Globus pallidus (tissue), 1 donor: ENCODE results near the gene ZNF580.

ENCODE experiments used
- DNase-seq: peaks from one replicate; pipeline ENCODE4 v3.0.0-alpha.2; 2015; ENCODE audit warnings: low spot score

Gene ZNF580

GRCh38 chr19:55647732-55648584 lies 7.2 kb downstream of the ZNF580 start, which contains the start of gene CCDC106:
Gene CCDC106 (plus strand): TSS chr19:55648212. CDS start chr19:55649047, 835 bp downstream.
- peak; percentile 59 for DNase-seq

DNA sequence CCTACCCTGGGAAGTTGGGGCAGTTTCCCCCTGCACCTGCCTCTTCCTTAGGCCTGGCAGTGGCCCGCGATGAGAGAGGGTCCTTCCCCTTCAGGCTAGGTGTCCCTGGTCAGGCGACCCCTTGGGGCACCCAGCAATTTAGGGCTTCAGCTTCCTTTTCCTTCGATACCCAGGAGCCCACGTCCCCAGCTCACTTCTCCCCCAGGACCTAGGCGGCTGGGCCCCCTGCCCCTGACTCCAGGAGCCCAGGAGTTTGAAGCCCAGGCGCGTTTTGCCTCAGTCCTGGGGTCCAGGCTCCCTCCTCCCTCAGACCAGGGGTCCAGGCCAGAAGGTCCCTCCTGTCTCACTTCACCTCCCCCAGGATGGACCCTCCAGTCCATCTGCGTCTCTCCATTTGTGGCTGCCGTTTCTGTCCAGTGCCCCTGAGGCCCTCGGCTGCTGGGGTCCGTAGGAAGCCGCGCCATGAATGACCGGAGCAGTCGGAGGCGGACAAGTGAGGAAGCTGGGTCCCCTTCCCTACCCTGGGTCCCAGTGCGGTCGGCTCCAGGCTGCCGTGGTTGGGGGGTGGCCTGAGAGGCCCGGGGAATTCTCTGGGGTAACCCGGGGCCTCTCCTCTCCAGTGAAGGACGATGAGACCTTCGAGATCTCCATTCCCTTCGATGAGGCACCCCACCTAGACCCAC lies 7.9 kb downstream of the ZNF580 start:
- no peak for DNase-seq

DNA sequence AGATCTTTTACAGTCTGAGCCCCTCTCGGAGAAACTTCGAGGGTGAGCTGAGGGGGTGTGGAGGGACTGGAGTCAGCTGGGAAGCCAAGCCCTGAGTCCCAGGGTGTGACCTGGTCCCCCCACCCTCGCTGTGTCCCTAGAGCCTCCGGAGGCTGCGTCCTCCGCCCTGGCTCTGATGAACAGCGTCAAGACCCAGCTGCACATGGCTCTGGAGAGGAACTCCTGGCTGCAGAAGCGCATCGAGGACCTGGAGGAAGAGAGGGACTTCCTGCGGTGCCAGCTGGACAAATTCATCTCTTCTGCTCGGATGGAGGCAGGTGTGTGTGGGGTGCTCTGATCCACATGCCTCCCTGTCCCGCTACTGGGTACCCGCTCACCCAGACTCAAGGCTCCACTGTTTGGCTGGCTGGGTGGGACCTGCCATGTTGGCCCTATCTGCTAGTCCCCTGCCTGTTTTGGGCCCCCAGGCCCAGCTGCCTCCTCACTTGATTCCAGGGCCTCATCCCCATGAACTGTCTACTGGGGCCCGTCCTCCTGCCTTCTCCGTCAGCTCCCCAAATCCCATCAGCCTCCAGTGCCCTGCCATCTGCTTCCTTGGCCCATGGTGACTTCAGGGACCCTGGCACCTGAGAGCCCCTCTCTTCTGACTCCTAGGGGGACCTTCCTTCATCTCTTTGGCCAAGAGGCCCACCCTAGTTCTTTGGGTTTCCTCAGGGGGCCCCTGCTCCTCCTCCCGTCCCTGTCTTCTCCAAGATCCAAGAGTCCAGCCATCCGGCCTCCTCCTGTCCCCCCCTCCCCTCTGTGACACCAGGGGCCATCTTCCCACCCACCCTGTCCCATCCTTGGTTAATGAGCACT lies 8.7 kb downstream of the ZNF580 start:
- no peak for DNase-seq

DNA sequence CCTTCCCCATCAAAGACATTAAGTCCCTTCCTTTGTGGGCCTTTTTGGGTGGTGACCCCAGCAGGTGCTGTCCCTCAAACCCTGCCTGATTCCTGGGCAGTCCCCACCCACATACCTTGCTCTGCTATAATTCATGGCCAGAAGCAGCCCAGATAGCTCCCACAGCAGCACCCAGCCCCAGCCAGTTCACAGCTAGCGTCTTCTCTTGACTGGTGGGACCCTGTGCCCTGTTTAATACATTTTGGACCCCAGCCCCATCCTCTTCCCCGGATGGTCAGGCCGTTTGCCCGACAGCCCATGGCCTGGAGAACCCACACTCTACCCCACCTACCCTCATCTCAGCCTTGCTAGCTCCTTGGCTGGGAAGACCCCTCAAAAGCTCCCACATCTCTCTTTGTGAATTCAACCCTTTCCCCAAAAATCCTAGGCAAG lies 9.3 kb downstream of the ZNF580 start:
- no peak for DNase-seq

DNA sequence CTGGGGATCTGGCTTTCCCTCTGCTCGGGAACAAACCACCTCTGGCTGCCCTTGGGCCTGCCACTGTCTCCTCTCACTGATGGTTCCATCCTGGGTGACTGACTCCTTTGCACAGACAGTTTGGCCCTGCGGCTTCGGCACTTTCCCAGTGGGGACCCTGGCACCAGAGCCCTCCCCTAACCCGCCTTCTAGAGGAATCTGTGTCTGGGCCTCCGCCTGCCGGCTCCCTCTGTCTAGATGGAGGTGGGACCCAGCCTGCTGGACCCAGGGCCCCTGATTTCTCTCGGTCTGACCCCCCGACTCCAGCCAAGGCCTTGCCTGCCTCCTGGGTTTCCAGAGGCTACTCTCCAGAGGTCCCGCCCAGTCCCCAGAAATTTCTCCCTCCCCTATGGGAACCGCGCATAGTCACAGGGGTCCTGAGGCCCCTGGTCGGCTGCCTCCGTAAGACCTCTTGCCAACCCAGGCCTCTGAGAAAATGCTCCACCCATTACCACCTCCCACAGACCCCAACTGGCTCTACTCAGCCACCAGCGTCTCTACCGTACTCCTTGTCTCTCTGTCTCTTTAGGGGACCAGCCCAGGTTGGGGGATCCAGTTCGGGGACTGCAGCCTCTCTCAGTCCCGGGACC lies 9.9 kb downstream of the ZNF580 start:
- no peak for DNase-seq

- DNase-seq: no peak
These were observed 10.4 kb downstream of the ZNF580 start for GRCh38 chr19:55651236-55651635.

GRCh38 chr19:55652311-55653128 lies 11.7 kb downstream of the ZNF580 start:
- no peak for DNase-seq

GRCh38 chr19:55653651-55654322 lies 13.0 kb downstream of the ZNF580 start:
- DNase-seq: peak; percentile 98

DNA sequence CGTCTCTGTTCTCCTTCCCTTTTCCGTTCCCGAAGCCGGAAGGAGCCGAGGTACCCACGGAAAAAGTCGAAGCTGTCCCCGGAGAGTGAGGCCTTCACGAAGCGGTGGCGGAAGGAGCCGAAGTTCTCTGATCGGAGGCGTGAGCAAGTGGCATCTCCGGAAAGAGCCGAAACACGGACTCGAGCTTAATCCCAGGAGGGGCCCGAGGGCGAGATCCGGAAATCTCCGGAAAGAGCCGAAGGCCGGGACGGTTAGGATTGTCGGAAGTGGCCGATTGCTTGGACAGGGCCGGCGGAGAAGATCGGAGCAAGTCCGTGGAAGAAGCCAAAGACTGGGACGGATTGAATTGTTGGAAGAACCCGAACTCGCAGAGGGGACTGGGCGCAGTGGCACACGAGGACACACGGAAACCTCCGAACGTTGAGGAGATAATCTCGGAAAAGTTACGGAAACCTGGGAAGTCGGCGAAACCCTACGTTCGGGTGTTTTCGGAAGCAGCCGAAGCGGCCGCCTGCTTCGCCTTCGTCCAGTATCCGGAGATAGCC lies 13.6 kb downstream of the ZNF580 start:
- DNase-seq: peak; percentile 99

- peak; percentile 95 for DNase-seq
These were observed 14.3 kb downstream of the ZNF580 start, which contains the start of gene U2AF2 for GRCh38 chr19:55654868-55655647. Gene U2AF2 (plus strand): TSS chr19:55655035. CDS start chr19:55655105, 70 bp downstream.

- DNase-seq: no peak
These were observed 14.8 kb downstream of the ZNF580 start for GRCh38 chr19:55655648-55656040.

GRCh38 chr19:55656552-55656951 lies 15.8 kb downstream of the ZNF580 start:
- no peak for DNase-seq

DNA sequence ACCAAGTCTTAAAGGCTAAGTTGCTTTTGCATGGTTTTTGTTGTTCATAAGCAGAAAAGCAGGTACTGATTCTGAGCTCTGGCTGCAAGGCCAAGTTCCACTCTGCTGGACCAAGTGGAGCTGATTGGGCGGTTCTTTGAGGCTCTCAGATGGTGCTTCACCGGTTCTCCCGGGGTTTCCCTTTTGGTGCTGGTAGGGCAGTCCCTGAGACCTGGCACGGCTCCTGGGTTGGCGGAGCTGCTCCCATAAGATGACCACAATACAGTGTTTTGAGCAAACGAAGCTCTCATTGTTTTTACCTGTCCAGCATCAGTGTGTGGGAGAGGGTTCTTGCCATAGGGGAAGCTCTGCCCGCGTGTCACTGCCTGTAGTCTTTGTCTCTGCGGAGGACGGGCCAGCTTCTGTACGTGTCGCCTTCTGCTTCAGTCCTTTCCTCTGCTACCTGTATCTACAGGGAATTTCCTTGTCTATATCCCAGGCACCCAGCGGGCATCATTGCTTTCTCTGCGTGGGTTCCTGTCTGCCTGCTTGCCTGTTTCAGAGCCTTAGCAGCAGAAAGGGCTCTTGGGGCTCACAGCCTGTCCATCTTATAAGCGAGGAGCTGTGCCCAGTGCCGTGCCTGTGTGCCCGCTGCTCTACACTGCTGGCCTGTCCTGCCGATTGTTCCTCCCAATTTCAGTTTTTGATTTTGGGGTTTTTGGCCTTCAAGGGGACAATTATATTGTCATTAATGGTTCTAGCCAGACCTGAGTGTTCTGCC lies 16.4 kb downstream of the ZNF580 start:
- DNase-seq: no peak

GRCh38 chr19:55658846-55659459 lies 18.2 kb downstream of the ZNF580 start:
- no peak for DNase-seq

- DNase-seq: no peak
These were observed 19.0 kb downstream of the ZNF580 start for GRCh38 chr19:55659822-55660221.

- no peak for DNase-seq
These were observed 19.6 kb downstream of the ZNF580 start for GRCh38 chr19:55660404-55660803.

DNA sequence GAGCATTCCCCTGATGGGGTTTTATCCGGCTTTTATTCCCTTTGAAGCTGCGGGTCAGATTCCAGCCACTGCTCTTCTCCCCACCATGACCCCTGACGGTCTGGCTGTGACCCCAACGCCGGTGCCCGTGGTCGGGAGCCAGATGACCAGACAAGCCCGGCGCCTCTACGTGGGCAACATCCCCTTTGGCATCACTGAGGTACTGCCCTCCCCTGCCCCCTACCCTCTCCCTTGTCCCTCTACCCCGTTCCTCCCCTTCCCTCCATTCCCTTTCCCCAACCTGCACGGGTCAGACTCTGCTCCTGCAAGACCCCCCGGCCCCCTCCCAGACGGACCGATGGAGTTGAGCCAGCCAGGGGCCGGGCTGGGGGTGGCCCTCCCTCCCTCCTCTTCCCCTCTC lies 20.2 kb downstream of the ZNF580 start:
- no peak for DNase-seq

DNA sequence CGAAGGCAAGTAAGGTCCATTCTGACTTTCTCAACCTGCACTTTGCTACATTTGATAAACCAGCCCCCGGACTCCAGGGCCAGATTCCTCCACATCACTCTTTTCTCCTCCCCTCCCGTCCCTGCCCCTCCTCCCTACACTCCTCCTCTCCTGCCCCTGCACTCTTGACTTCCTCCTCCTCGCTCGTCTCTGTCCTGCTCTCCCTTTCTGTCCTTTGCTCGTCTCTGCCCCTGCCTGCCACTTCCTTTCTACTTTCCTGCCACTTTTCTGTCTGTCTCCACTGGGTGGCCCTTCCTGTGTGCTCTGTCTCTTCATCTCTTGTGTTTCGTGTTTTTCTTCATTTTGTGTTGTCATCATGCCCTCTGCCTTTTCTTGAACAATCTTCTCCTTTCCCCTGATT lies 21.0 kb downstream of the ZNF580 start:
- DNase-seq: no peak
